HG02798 (cell line): ENCODE measurements around the gene CCDC136.

ENCODE experiments used
- ATAC-seq: cut with Tn5 transposase; IDR thresholded peaks from one replicate; pipeline ENCODE4 v1.9.1; 2021; ENCODE audit warnings: mild to moderate bottlenecking; ENCODE audit not compliant: unreplicated experiment, poor library complexity

CCDC136 gene

DNA sequence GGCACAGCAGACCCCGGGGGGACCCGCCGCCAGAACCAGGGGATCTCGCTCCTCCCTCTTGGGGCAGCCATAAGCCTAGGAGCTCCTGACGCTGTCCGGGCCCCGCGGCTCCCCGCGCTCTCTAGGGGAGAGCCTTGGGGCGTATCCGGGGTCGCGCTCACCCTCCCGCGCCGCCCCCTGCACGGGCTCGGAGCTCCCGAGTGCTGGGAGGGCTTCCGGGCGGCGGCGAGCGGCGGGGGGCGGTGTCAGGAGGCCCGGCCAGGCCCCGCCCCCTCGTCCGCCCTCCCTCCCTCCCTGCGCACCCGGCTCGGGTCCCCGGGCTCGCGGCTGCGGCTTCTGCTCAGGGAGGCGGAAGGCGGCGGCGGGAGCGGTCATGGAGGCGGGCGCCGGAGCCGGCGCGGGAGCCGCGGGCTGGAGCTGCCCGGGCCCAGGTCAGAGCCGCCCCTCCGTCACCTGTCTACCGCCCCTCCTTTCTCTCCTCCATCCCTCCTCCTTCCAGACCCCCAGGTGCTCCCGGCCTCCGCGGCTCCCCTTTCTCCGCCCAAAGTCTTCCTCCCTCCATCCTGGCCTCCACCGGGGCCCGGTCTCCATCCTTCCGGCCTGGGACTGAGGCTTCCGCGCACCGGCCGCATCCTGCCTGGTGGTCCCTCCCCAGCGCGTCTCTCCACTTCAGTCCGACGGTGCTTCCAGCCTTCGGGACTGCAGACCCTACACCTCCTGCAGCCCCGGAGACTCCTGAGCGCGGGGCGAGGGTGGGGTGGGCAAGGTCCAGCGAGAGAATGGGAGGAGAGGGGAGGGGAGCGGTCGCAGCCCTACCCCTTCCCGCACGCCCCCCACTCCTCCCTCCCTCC is at the start of gene CCDC136:
Gene CCDC136, plus strand, starts transcription at position 848 of the 851 bp plus-strand sequence. CDS start 444 bp downstream, outside the sequence.
- ATAC-seq, result peak; percentile 84

DNA sequence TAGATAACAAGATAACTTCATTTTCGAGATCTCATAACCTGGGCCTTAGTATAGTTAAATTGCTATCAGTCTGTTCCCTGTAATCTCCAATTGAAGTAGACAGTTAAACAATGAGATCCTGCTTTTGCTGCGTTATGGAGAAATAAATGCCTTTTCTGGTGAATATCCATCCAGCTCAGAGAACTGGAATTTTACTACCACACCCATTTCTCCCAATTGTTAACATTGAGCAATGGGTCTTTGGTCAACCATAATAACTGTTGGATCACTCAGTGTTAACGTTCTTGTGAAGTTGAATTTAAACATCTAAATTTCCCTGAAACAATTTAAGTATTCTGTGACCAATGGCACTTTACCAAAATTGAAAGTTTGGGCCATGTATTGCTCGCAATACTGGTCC is 49.6 kb upstream of the CCDC136 start:
- ATAC-seq, result no peak

DNA sequence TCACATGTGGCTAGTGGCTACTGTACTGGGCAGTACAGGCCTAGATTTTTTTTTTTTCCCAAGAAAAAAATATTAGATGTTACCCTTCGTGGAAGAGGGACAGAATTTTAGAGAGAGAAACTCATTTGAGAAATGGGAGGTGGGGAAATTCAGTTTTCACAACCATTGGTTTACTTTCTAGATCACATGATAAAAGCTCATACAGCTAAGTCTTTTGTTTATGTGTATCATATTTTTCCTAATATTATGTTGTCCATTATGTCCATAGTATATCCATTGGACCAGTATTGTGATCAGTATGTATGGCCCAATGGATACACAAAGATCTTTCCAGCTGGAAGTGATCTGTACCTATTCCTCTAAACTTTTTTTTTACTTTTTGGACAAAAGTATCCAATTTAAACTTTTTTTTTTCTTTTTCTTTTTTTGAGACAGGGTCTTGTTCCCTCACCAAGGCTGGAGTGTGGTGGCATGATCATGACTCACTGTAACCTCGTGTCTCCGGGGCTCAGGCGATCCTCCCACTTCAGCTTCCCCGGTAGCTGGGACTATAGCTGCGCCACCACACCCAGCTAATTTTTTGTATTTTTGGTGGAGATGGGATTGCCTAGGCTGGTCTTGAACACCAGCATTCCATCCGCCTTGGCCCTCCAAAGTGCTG is 48.5 kb upstream of the CCDC136 start:
- ATAC-seq, result no peak

DNA sequence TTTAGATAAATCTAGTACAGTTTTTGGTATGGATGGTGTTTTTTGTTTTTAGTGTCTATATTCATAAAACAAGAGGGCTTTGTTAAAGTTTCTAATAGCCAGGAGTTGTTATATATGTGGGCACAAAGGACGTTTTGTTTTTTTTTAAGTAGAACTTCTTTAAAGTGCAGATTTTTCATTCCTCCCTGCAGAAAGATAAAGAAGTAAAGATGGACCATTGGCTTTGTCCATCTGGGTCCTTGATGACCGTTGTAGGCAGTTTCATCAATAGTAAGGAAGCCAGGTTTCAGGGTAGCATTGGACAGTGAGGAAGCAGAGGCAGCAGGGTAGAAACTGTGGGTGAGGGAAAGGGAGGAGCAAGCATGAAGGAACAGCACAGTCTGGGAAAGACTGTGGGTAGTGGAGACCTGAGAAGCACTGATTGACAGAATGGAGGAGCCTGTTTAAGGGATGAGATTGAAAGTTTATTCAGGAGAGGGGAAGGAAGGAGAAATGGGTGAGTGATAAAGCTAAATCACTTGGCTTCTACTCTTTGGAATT is 47.3 kb upstream of the CCDC136 start:
- ATAC-seq, result no peak

DNA sequence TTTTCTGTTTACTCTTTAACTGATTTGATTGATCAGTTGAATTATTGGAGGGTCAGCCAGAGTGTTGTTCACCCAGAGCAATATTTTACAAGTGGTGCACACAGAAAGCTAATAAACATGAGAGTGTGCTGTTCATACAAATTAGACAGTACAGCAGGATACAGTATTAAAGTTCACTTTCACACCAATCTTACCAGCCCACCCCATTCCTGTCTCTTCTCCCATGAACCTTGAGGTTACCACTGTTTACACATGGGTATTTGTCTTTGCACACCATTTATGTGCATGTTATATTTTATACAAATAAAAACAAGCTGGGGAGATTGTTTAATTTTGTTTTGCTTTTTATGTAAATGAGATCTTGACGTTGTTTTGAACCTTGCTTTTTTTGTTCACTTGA is 46.1 kb upstream of the CCDC136 start:
- ATAC-seq, result no peak

DNA sequence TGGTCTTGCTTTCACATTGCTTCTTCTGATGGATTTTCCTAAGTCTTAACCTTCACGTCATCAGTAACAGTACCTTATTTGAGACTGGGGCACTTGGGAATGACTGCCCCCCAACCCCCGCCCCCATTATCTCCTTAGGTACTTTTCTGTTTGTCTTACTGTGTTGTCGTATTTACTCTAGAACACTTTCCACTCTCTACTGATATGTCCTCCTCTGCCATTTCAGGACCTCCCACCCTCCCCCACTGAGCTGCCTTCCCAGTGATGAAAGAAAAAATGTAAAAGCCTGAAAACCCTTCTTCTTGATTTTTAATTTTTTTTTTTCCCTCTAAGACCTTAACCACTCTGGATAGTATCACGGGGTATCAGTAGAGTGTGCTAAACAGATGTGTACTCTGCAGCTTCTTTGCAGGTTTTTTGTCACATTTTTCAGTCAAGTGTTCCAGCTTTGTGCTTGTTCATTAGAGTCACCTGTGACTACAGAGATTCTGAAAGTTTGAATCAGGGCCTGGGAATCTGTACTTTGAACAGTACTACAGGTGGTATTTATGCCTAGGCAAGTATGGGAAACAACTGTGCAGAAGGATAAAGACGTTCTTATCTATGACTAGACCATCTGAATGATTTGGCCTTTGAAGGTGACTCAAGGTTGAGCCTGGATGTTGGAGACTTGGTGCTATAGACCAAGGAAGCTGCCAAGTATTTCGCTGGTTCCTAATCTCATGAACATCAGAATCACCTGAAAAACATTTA is 44.3 kb upstream of the CCDC136 start:
- no peak for ATAC-seq

DNA sequence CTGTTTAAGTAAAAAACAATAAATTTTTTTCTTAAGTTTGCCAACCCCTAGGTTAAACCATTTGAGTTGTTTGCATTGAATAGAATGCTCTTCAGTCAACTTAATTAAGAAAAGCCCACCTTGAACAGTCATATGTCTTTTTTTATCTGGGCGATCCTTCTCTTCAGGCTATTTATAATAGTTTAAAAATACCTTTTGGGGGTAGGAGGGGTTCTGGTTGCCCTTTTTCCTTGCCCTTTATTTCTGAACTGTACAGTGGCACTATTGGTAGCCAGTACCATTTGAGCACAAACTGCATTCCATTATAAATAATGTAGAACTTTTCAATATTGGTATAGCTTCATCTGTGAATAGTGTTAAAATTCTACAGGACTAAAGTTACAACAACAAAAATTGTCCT is 39.5 kb upstream of the CCDC136 start:
- ATAC-seq, result no peak

DNA sequence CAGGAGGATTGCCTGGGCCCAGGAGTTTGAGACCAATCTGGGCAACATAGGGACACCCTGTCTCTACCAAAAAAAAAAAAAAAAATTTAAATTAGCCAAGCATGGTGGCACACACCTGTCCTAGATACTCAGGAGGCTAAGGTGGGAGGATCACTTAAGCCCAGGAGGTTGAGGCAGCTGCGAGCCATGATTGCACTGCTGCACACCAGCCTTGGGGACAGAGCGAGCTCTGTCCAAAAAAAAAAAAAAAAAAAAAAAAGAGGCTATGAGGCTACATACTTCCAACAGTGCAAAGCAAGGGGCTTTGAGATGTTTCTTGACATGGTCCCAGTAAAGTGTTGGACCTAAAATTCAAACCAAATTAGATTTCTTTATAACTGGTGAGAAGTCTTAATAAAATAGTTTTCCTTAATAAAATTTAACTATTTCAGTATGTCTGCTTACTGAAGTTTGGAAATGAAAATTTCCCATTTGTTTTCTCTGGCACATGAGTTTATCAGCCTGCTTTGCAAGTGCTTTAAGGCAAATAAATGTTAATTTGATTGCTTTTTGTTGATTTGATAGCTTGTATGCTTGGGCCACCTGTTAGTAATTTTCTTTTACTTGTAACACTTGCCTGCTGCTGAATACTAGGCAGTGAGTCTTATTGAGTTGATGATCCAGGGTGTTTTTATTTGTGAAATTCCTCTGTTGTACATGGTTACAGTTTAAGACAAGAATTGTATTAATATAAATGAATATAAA is 36.5 kb upstream of the CCDC136 start:
- no peak for ATAC-seq

DNA sequence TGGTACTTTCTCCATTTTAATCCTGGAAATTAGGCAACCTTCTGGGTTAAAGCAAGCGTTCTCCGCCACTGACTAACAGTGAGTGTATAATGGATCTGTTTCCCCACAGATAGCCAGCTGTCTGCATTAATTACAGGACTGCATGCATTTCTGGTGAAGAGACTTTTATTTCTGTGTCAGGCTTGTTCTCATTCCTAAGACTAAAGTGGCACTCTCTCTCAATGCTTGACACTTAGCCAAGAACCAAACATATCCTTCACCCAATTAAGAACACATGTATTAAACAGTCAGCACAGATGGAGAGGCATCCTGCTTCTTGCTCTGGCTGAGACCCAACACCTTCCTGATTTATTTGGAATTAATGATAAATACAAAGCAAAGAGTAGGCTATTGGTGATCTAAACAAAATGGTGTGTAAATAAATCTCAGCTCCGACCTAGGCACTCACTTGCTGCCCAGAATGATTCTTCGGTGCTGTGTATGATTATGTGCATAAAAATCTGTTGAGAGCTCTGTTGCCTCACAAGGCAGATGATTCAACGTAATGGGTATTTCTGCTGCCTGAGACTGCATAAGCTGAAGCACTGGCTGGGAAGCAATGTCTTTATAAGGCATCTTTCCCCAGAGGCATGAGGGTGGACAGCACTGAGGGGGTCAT is 35.8 kb upstream of the CCDC136 start:
- ATAC-seq, result no peak

DNA sequence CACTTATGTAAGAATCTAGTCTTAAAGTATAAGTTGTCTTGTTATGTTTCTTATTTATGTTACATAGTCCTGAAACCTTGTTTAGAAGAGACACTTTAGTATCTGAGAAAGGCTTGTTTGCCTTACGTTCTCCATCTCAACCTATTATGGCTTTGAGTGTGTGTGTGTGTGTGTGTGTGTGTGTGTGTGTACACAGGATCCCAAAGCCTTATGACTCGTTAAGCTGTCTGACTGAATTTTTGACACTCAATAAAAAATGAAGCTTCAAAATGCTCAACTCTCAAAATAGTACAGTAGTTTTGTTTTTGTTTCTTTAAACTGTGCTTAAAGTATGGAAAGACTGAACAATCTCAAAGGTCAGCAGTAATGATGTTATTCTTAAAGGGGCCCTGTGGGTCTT is 34.6 kb upstream of the CCDC136 start:
- no peak for ATAC-seq

DNA sequence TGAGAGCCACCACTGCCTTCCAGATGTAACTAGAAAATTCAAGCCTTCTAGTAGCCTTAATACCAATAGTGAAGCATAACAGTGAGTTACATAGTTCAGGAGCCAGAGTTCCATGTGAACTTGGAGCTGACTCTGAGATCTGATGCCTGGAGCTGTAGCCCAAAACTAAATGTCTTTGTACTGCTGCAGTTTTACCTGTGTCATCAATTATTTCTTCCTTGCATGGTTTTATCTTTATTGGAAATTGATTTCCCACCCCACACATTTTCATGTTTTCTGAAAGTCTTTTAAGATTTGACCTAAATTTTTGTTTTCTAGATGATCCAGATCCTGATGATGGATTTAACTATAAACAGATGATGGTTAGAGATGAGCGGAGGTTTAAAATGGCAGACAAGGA is 33.2 kb upstream of the CCDC136 start:
- ATAC-seq, result no peak

DNA sequence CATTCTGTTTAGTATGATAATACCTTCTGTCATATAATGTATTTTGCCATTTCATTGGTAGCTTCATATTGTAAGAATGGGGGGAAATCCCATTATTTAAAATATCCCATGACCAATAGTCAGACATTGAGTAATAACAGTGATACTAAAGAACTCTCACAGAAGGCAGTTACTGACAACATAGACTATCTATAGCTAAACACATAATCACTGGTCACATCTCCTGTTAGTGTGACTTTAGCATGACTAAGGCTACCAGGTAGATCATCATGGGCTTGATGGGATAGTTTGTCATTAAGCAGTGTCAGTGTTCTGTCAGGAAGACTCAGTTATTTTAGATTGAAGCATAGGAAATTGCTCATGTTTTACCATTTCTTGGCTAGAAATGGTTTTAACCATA is 32.5 kb upstream of the CCDC136 start:
- ATAC-seq, result no peak

DNA sequence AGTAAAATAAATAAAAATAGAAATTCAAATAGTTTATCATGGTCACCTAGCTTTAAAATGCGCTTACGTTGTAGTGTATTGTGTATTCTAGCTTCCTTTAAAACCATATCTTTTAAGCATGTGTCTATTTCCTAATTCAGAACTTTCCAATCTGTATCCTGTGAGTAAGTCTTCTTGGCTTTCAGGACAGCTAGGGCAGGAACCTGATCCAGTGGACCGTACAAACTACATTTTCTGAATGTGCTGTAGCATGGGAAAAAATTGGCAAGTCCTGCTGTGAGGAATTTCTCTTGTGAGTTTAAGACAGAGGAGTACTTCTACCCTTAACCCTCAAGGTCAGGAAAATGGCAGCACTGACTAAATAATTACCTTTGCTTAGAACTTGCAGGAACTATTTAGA is 28.2 kb upstream of the CCDC136 start:
- ATAC-seq, result no peak

DNA sequence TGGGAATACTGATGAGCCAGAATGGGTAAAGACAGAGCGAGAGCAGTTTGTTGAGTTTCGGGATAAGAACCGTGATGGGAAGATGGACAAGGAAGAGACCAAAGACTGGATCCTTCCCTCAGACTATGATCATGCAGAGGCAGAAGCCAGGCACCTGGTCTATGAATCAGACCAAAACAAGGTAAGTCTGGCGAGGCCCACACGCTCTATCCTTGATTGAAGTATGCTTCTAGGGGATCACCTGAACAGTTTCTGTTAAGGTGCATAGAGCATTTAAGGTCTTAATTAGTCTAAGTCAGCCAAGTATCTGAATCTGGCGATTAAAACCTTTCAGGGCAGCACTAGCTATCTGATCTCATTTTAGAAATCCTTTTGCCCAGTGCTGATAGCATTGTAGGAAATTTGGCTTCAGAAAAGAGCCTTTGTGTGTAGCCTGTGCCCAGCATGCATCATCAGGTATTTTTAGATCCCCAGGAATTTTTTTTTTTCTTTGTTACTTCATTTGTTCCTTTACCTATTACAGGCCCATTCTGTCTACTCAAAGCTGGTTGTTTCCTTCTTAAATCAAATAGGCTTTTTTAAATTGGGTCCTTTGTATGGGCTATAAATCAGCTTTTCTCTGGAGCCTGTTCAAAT is 24.2 kb upstream of the CCDC136 start:
- ATAC-seq, result no peak

DNA sequence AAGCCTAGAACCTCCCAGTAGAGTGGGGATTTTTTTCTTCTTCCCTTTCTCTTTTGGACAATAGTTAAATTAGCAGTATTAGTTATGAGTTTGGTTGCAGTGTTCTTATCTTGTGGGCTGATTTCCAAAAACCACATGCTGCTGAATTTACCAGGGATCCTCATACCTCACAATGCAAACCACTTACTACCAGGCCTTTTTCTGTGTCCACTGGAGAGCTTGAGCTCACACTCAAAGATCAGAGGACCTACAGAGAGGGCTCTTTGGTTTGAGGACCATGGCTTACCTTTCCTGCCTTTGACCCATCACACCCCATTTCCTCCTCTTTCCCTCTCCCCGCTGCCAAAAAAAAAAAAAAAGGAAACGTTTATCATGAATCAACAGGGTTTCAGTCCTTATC is 21.5 kb upstream of the CCDC136 start:
- no peak for ATAC-seq

DNA sequence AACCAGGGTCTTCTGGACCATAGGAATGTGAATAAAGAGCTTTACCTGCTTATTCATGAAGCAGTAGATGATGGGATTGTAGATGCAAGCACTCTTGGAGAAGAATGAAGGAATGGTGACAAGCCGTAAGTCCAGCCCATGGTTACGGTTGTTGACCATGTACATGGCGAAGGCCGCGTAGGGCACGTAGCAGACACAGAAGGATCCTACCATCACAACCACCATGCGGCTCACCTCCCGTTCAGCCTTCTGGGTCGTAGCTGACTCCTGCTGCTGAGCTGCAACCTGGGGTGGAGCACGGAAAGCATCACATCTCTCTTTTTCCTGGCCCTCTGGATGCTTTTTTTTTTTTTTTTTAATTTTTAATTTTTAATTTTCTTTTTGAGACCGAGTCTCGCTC is 18.2 kb upstream of the CCDC136 start:
- ATAC-seq, result no peak

DNA sequence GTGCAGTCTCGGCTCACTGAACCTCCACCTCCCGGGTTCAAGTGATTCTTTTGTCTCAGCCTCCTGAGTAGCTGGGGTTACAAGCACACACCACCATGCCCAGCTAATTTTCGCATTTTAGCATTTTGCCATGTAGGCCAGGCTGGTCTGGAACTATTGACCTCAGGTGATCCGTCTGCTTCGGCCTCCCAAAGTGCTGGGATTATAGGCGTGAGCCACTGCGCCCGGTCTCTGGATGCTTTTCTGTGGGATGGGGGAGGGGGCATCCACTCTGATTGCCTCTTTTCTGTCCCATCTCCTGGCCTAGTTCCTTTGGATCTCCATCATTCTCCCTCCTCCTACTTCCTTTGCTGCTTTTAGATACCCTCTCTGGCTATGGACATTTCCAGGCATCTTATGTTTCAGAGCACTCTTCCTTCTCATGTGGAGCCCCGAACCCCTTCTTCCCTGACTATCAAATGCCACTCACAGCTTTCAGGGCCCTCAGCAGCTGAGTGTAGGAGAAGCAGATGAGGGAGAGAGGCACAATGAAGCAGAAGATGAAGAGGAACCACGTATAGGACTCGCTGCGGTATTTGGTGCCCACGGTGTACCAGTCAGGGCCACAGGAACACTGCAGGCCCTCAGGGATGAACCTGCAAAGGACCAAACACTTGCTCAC is 17.6 kb upstream of the CCDC136 start:
- no peak for ATAC-seq

DNA sequence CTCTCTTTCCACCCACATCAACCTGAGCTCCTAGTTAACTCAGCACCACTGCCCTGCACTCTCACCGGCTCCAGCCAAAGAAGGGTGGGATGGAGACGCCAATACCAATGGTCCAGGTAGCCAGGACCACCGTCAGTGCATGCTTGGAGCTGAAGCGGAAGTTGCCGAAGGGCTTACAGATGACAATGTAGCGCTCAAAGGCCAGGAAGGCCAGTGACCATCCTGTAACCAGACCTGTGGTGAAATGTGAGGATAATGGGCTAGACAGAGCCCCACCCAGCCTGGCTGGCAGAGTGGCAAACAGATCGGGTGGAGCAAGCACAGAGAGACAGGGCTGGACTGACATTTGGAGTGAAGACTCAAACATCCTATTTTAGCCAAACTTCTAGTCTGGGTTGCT is 16.8 kb upstream of the CCDC136 start:
- no peak for ATAC-seq
